Measurements from ENCODE around the gene CDK5. TPM values are rescaled to one million over a fixed set of nuclear protein-coding genes. Genes with fewer than 3 reads are reported as not detected.

Gene CDK5
- total and polyA plus RNA-seq, 2 of the 13 experiments (the other 11 are each of a cell fraction or from before 2014, with no cell fraction given) = 16.4 to 21.3 TPM

- peak; percentile 52; the same call in 1 of the 2 replicates for TF ChIP-seq ZSCAN5A (CRISPR knock-in tag; IDR thresholded peaks at IDR 0.05; ENCODE audit: borderline replicate concordance)
- peak; percentile 89 for TF ChIP-seq XRCC5 (optimal IDR thresholded peaks at IDR 0.05; ENCODE audit: low read length)
- peak; percentile 64 for TF ChIP-seq MED1 (CRISPR knock-in tag; IDR thresholded peaks at IDR 0.05)
- no peak for TF ChIP-seq ZNF557 (CRISPR knock-in tag; IDR thresholded peaks at IDR 0.05)
- no peak for TF ChIP-seq HNF4G (IDR thresholded peaks at IDR 0.05; ENCODE audit: borderline replicate concordance, low read depth, low read length)
- TF ChIP-seq HNF4G (CRISPR knock-in tag; IDR thresholded peaks at IDR 0.05; ENCODE audit: borderline replicate concordance, low read depth) = no peak
- TF ChIP-seq TFE3 (CRISPR knock-in tag; IDR thresholded peaks at IDR 0.05) = no peak; the same call in 1 of the 2 replicates
- TF ChIP-seq ZNF546 (CRISPR knock-in tag; conservative IDR thresholded peaks at IDR 0.05) = no peak
- TF ChIP-seq SALL2 (CRISPR knock-in tag; IDR thresholded peaks at IDR 0.05) = peak; percentile 83
- no peak for TF ChIP-seq ZNF333 (CRISPR knock-in tag; IDR thresholded peaks at IDR 0.05; ENCODE audit: borderline replicate concordance)
- TF ChIP-seq NONO (IDR thresholded peaks at IDR 0.05) = no peak
- TF ChIP-seq NONO (CRISPR knock-in tag; conservative IDR thresholded peaks at IDR 0.05) = no peak
- peak; percentile 89 for TF ChIP-seq PHF21A (CRISPR knock-in tag; IDR thresholded peaks at IDR 0.05)
- TF ChIP-seq ATM (IDR thresholded peaks at IDR 0.05; ENCODE audit: borderline replicate concordance) = no peak
- no peak for TF ChIP-seq MTF2 (CRISPR knock-in tag; IDR thresholded peaks at IDR 0.05; ENCODE audit: borderline replicate concordance)
- TF ChIP-seq ZNF136 (CRISPR knock-in tag; IDR thresholded peaks at IDR 0.05; ENCODE audit: low read depth) = peak; percentile 13; the same call in 1 of the 2 replicates
- TF ChIP-seq SNAI1 (CRISPR knock-in tag; IDR thresholded peaks at IDR 0.05; ENCODE audit: borderline replicate concordance) = no peak
- TF ChIP-seq ZBTB25 (CRISPR knock-in tag; IDR thresholded peaks at IDR 0.05) = peak; percentile 90; the same call in 1 of the 2 replicates
- TF ChIP-seq GMEB2 (CRISPR knock-in tag; IDR thresholded peaks at IDR 0.05; ENCODE audit: low read depth) = peak; percentile 88
- no peak for TF ChIP-seq ZNF17 (CRISPR knock-in tag; IDR thresholded peaks at IDR 0.05)
- TF ChIP-seq ZNF790 (CRISPR knock-in tag; IDR thresholded peaks at IDR 0.05; ENCODE audit: borderline replicate concordance) = no peak
- peak; percentile 71; the same call in 1 of the 2 replicates for TF ChIP-seq ZNF761 (CRISPR knock-in tag; conservative IDR thresholded peaks at IDR 0.05)
These were observed 488 bp upstream of the CDK5 start (continued) for GRCh38 chr7:151057989-151058780.

All from HepG2 (cell line).